Osteocyte (in vitro differentiated cells): ENCODE data around the gene LRRC4C. TPM values are rescaled to one million over a fixed set of nuclear protein-coding genes. Genes with fewer than 3 reads are reported as not detected.

Source experiments
- DNase-seq: peaks from one replicate; pipeline ENCODE4 v3.0.0; 2021; ENCODE audit warnings: mixed read lengths; ENCODE audit not compliant: unreplicated experiment; ENCODE audit errors: extremely low spot score
- H3K27ac Mint-ChIP-seq: one replicate; pipeline ENCODE4 v1.8.0; 2021; ENCODE audit warnings: mild to moderate bottlenecking, mixed read lengths; ENCODE audit not compliant: unreplicated experiment
- H3K27me3 Mint-ChIP-seq: one replicate; pipeline ENCODE4 v1.8.0; 2021; ENCODE audit warnings: mixed read lengths; ENCODE audit not compliant: unreplicated experiment
- H3K36me3 Mint-ChIP-seq: one replicate; pipeline ENCODE4 v1.8.0; 2021; ENCODE audit warnings: mixed read lengths; ENCODE audit not compliant: unreplicated experiment
- H3K4me1 Mint-ChIP-seq: one replicate; pipeline ENCODE4 v1.8.0; 2021; ENCODE audit warnings: mixed read lengths; ENCODE audit not compliant: unreplicated experiment
- H3K4me3 Mint-ChIP-seq: one replicate; pipeline ENCODE4 v1.8.0; 2021; ENCODE audit warnings: mild to moderate bottlenecking, moderate library complexity, mixed read lengths; ENCODE audit not compliant: unreplicated experiment
- H3K9me3 Mint-ChIP-seq: one replicate; pipeline ENCODE4 v1.8.0; 2021; ENCODE audit warnings: mixed read lengths; ENCODE audit not compliant: unreplicated experiment
- CTCF ChIP-seq: fragments of 200-600 bp; sonication (generic); IDR thresholded peaks from 2 replicates; pipeline ENCODE4 v1.5.0; 2021; ENCODE audit warnings: antibody characterized with exemption, mild to moderate bottlenecking, moderate library complexity
- total RNA-seq: library from RNA; stranded (reverse); gene quantifications from 2 replicates; pipeline ENCODE4 v1.2.1, GENCODE V29; 2021

LRRC4C gene
- total RNA-seq, 1 donor from 2014 or later: 0.16 TPM

DNA sequence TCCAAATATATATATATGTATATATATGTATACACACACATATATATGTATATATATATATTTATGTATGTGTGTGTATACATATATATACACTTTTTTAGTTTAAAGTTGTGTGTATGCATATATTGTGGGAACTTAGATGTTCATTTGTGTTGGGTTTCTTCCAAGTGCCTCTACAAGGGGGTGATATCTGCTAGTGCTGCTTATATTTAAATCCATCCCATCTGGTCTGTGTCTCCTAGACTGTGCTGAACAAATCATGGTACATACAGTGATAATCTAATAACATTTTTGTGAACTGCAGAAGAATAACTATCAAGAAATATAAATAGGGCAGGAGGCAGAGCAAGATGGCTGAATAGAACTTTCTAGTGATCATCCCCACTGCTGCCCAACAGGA, 696.4 kb downstream of the LRRC4C start:
- Mint-ChIP-seq H3K36me3 (no peaks in the 10 kb centered on the region), H3K4me3 (no peak overlapping the region), H3K27ac (no peak overlapping the region), H3K9me3 (peaks cover 35% of the 10 kb centered on the region), H3K27me3 (no peaks in the 10 kb centered on the region), H3K4me1 (no peaks in the 10 kb centered on the region)
- no peak for TF ChIP-seq CTCF
- DNase-seq: no peak

DNA sequence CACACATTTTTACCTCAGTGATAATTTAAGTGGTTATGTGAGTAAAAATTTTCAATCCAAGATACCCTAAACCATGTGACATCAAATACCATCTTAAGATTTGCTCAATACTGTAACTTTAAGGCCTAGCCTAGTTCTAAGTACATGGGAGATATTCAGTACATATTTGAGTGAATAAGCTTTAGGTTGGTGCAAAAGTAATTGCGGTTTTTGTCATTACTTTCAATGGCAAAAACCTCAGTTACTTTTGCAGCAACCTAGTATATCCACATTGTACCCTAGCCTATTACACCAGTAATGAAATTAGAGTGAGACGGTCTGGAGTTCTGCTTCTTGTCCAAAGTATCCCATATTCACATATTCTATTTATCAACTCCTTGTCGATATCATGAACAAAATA, 700.1 kb downstream of the LRRC4C start:
- Mint-ChIP-seq H3K4me3 (no peak overlapping the region), H3K36me3 (no peaks in the 10 kb centered on the region), H3K4me1 (no peaks in the 10 kb centered on the region), H3K9me3 (peaks cover 44% of the 10 kb centered on the region), H3K27me3 (no peaks in the 10 kb centered on the region), H3K27ac (no peak overlapping the region)
- no peak for DNase-seq
- no peak for TF ChIP-seq CTCF

DNA sequence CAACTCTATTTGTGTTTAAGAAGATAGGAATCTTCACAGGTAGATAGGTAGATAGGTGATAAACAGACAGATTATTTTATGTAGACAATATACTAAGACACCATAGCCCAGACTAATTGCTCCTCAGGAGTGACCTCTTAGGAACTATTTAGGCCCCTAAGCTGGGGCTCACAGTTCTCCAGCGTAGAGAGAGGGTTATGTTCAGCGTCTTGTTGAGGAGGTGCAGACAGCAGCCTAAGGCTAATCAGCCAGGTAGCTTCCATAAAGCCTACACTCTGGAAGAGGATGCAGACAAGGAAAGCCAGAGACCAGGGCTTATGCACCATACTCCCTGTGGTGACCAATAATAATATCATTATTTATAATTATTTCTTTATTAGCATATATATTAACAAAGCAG, 705.2 kb downstream of the LRRC4C start:
- H3K27me3 Mint-ChIP-seq: no peaks in the 10 kb centered on the region
- DNase-seq: no peak
- H3K9me3 Mint-ChIP-seq: peaks cover 51% of the 10 kb centered on the region
- H3K4me1 Mint-ChIP-seq: no peaks in the 10 kb centered on the region
- H3K4me3 Mint-ChIP-seq: no peak overlapping the region
- TF ChIP-seq CTCF: no peak
- no peak overlapping the region for H3K27ac Mint-ChIP-seq
- no peaks in the 10 kb centered on the region for H3K36me3 Mint-ChIP-seq

GRCh38 chr11:40746282-40746681, 713.2 kb downstream of the LRRC4C start:
- Mint-ChIP-seq H3K4me3 (no peak overlapping the region), H3K27ac (no peak overlapping the region), H3K9me3 (peaks cover 52% of the 10 kb centered on the region), H3K36me3 (no peaks in the 10 kb centered on the region), H3K4me1 (no peaks in the 10 kb centered on the region), H3K27me3 (no peaks in the 10 kb centered on the region)
- TF ChIP-seq CTCF: no peak
- DNase-seq: no peak

- no peaks in the 10 kb centered on the region for H3K36me3 Mint-ChIP-seq
- no peak for TF ChIP-seq CTCF
- H3K4me3 Mint-ChIP-seq: no peak overlapping the region
- H3K27me3 Mint-ChIP-seq: no peaks in the 10 kb centered on the region
- H3K4me1 Mint-ChIP-seq: no peaks in the 10 kb centered on the region
- peaks cover 22% of the 10 kb centered on the region for H3K9me3 Mint-ChIP-seq
- no peak for DNase-seq
- no peak overlapping the region for H3K27ac Mint-ChIP-seq
These were observed 727.3 kb downstream of the LRRC4C start for GRCh38 chr11:40732132-40732531.
